Eye (tissue), 1 donor: ENCODE measurements around the gene RCBTB1.

Experiments used
- DNase-seq: peaks from one replicate; pipeline ENCODE4 v3.0.0-alpha.2; 2015

RCBTB1 gene

GRCh38 chr13:49553888-49554287 lies 31.5 kb downstream of the RCBTB1 start:
- no peak for DNase-seq

DNA sequence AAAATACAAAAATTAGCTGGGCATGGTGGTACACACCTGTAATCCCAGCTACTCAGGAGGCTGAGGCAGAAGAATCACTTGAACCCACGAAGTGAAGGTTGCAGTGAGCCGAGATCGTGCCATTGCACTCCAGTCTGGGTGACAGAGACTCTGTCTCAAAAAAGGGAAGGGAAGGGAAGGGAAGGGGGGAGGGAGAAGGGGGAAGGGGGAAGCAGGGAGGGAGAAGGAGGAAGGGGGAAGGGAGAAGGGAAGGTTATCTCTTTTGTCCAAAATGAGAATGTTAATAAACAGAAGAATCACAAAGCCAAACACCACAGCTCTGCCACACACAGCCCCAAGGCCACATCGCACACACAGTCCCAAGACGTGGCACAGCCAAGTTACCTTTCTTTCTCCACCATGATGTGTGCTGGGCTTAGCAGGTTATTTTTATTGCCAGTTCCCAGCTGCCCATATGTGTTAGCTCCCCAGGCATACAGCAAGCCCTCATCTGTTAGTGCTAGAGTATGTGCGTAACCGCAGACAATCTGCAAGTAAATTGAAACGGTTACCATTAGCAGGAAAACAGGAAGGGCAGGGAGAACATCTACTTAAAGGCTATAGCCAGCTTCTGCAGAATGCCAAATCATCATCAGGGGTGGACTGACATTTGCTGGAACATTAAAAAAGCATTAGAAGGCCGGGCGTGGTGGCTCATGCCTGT lies 34.3 kb downstream of the RCBTB1 start:
- no peak for DNase-seq

GRCh38 chr13:49549289-49549688 lies 36.1 kb downstream of the RCBTB1 start:
- DNase-seq, result no peak

- DNase-seq, result peak; percentile 64
Observed at GRCh38 chr13:49546561-49546960, 38.8 kb downstream of the RCBTB1 start.

- no peak for DNase-seq
Observed at GRCh38 chr13:49545661-49546060, 39.7 kb downstream of the RCBTB1 start.

GRCh38 chr13:49543656-49544055 lies 41.7 kb downstream of the RCBTB1 start:
- DNase-seq, result no peak

GRCh38 chr13:49540552-49540951 lies 44.8 kb downstream of the RCBTB1 start:
- no peak for DNase-seq

DNA sequence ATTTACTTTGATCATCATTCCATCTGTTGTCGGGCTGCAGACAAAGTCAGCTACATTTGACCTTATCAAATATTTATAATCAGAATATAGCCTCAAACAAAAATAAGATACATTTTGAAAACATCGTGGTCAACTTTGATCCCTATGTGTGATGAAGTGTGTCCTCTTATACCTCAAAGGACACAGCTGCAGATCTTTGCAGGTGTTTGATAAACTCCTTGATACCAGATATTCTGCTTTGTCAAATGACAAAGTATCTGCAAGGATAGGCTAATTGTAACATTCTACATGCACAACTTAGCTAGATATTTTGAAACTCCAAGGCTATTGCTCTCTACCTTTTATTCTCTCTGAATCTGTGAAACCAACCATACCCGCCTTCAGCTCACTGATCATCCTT lies 45.6 kb downstream of the RCBTB1 start:
- DNase-seq, result no peak

DNA sequence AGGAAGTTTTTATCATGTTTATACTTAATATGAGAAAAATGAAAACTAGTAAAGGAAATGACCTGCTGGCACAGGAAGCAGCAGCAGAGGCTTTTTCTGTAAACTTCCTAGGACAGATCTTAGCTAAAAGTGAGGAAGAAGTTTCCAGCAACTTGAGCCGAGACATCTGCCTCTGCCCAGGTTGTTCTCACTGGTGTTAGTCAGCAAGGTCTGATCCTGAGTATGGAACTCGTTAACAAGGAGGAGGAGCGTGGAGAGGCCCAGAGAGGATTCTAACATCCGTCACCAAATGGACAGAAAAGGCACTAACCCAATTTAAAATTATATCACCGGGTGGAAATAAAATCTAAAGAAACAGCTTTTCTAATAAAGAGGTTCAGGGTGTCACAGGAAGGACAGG lies 46.0 kb downstream of the RCBTB1 start:
- no peak for DNase-seq

GRCh38 chr13:49538404-49538803 lies 47.0 kb downstream of the RCBTB1 start:
- no peak for DNase-seq

DNA sequence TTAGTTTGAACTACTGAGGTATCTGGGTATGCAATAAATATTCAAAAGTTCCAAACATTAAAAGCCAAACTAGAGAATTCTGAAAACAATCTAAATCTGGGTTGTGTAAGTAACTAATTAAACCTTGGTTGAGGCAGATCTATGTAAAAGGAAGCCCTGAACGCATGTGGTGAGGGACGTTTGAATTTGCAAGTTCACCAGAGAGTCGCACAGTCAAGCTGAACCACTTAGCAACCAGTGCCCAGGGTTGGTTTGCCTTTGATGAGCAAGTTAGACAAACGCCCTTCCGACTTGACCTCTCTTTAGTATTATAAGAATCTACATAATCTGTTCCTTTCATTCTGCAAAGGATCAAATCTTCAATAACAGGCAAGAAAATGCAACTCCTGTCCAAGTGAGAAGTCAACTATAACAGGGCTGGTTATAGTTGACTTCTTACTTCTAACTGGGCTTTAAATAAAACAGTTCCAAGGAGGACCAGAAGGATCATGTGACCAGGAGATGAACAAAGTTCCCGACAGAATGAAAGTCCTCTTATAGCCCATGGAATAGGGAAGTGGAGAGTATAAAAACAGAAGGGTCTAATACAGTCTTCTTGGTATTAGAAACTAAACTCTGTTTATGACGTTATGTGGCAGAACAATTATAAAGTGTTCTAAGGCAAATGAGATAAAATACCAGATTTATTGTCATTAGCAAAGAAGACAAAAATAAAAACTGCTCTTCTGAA lies 49.0 kb downstream of the RCBTB1 start:
- no peak for DNase-seq

GRCh38 chr13:49533591-49534269 lies 51.6 kb downstream of the RCBTB1 start:
- no peak for DNase-seq

GRCh38 chr13:49533011-49533410 lies 52.3 kb downstream of the RCBTB1 start:
- DNase-seq, result no peak

DNA sequence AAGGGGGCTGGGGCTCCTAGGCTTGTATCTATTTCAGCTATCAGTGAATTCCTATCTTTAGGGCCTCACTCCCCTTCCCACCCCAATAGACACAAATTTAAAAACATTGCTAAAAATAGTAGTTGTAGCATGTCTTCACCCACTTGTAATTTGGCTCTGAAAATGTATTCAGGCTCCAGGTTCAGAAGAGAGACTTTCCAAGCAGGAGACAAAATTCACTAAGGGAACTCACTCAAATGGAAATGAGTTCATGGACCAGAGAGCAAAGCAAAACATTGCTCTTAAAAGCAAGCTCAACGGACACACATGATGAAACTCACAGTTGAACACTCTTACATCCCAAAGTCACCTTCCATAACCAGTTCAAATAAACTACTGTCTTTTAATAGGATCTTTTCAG lies 52.8 kb downstream of the RCBTB1 start:
- DNase-seq, result no peak

GRCh38 chr13:49530457-49530856 lies 54.9 kb downstream of the RCBTB1 start:
- no peak for DNase-seq

DNA sequence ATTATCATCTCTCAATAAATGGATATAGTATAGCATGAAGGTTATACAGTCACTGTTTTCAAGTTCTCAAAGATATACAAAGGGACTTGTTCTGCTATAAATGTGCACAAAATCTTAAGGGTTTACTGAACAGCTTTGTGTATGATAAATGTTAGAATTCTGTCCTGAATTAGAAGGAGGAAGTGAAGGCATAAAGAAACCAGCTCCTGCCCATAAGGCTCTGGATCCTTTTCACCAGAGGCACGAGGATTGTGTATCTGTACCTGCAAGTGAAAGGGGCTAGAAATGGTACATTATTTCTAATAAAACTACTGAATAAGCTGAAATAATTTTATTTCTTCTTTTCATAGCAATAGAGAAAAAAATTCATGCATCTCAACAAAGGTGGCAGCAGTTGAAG lies 57.2 kb downstream of the RCBTB1 start:
- no peak for DNase-seq

DNA sequence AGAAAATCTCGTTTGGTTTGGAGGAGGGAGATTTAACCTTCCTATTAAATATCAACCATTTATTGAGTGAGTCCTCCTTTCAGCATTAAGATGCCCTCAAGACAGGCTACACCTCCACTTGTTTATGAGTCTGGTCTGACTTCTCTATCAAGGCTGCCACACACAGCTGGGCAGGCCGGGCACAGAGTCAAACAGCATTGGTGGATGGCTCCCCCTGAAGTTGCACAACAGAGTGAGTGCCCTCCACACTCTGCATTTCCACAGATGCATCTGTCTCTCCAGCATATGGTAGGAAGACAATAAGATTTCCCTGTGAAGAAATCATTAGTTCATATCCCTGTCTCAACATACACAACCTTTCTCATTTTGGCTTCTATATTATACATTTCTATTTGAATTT lies 58.2 kb downstream of the RCBTB1 start:
- DNase-seq, result no peak

DNA sequence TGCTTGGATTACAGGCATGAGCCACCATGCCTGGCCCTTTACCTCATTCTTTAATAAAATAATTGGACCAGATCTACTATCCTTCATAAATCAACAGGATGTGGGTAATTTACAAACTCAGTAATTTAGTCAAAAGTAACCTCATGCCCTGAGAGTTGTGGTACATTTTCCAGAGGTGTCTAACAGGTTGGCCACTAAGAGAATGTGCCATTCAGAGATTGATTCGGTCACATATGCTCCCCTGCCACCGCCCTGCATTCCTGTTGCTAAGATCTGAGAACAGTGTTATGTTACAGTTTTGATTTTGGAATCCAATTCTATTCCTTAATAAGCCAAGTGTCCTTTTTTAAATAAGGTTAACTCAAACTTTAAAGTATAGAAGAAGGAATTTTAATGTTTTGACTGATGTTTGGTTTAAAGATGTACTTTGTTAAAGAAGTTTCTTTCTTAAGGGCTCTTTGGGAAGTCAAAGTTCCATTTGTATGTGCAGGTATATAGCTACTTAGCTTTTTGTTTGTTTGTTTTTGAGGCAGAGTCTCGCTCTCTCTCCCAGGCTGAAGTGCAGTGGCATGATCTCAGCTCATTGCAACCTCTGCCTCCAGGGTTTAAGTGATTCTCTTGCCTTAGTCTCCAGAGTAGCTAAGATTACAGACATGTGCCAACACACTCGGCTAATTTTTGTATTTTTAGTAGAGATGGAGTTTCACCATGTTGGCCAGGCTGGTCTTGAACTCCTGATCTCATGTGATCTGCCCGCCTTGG lies 60.4 kb downstream of the RCBTB1 start:
- no peak for DNase-seq

GRCh38 chr13:49521224-49521623 lies 64.1 kb downstream of the RCBTB1 start:
- no peak for DNase-seq

GRCh38 chr13:49517461-49517860 lies 67.9 kb downstream of the RCBTB1 start:
- DNase-seq, result no peak

DNA sequence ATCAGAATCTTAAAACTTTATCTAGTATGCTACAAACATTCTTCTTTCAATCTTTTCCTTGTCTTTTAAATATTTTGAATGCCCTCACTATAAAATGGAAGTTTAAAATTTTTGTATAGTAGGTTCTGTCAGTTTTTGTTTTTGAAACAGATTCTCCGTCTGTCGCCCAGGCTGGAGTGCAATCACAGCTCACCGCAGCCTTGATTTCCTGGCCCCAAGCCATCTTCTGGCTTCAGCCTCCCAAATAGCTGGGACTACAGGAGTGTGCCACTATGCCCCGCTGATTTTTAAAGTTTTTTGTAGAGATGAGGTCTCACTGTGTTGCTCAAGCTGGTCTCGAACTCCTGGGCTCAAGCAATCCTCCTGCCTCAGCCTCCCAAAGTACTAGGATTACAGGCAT lies 68.9 kb downstream of the RCBTB1 start:
- no peak for DNase-seq

GRCh38 chr13:49512578-49512977 lies 72.8 kb downstream of the RCBTB1 start:
- no peak for DNase-seq

DNA sequence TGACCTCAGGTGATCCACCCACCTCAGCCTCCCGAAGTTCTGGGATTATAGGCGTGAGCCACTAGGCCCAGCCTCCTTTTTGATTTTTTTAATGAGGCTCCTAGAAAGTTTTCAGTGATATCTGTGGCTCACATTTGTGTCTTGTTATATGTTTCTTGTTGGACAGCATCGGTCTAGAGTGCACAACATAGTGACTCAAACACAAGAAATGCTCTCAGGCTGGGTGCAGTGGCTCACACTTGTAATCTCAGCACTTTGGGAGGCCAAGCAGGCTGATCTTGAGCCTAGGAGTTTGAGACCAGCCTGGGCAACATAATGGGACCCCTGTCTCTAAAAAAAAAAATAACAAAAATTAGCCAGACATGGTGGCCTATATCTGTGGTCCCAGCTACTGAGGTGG lies 81.4 kb downstream of the RCBTB1 start:
- no peak for DNase-seq
